ENCODE data around the gene ARHGEF17.

- TF ChIP-seq CTCF (conservative IDR thresholded peaks at IDR 0.05) (no peak), ZFX (IDR thresholded peaks at IDR 0.05) (no peak)
Observed at GRCh38 chr11:73379189-73379880, 71.3 kb downstream of the ARHGEF17 start.

Data from C4-2B (cell line).